GM12892 (cell line): ENCODE measurements around the gene NFIX.

Experiments used
- POLR2A ChIP-seq: IDR thresholded peaks from 2 replicates; pipeline ENCODE4 v1.6.1; 2011; ENCODE audit warnings: low read depth, low read length, control low read depth
- POLR2AphosphoS5 ChIP-seq: IDR thresholded peaks from 2 replicates; pipeline ENCODE4 v1.6.1; 2011; ENCODE audit warnings: low read depth, low read length, control low read depth

GRCh38 chr19:13011653-13012389, 16.5 kb downstream of the NFIX start:
- no peak for TF ChIP-seq POLR2A
- TF ChIP-seq POLR2AphosphoS5 = no peak
